NB4 (cell line): Measurements from ENCODE around the gene RAPGEF5.

Experiments
- DNase-seq: peaks from one replicate; pipeline ENCODE4 v3.0.0; 2010; ENCODE audit warnings: low read depth
- H3K4me3 ChIP-seq: one replicate; pipeline ENCODE4 v1.5.1; 2011; ENCODE audit warnings: mild to moderate bottlenecking, low read depth, low read length, moderate library complexity
- MYC ChIP-seq: IDR thresholded peaks from 2 replicates; pipeline ENCODE4 v1.6.1; 2011; ENCODE audit warnings: low read depth, low read length
- POLR2A ChIP-seq: IDR thresholded peaks from 2 replicates; pipeline ENCODE4 v1.6.1; 2011; ENCODE audit warnings: mild to moderate bottlenecking; ENCODE audit not compliant: insufficient read length; ENCODE audit errors: extremely low read depth
- TF ChIP-seq, protein P1 (sequence below): IDR thresholded peaks from 2 replicates; pipeline ENCODE4 v1.6.1; 2011; ENCODE audit warnings: low read depth, low read length
- TF ChIP-seq, protein P2 (sequence below): IDR thresholded peaks from one replicate; pipeline ENCODE4 v1.5.1; 2012; ENCODE audit warnings: low read depth, low read length

The RAPGEF5 gene

DNA sequence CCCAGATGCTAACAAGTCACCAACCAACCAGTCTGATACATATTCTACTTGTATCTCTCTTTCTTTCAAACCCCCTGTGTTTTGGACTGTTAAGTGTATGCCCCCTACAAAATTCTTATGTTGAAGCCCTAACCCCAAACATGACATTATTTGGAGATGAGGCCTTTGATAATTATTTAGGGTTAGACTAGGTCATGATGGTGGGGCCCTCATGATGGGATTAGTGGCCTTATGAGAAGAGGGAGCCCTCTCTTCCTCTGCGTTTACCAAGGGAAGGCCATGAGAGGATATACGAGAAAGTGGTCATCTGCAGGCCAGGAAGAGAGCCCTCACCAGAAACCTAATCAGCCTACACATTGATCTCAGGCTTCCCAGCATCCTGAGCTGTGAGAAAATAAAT is 2.5 kb downstream of the RAPGEF5 start:
- no peak overlapping the region for H3K4me3 ChIP-seq
- no peak for DNase-seq
- no peak for TF ChIP-seq POLR2A
- TF ChIP-seq, protein P1, sequence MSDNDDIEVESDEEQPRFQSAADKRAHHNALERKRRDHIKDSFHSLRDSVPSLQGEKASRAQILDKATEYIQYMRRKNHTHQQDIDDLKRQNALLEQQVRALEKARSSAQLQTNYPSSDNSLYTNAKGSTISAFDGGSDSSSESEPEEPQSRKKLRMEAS, result no peak
- TF ChIP-seq MYC, result no peak
- TF ChIP-seq, protein P2, sequence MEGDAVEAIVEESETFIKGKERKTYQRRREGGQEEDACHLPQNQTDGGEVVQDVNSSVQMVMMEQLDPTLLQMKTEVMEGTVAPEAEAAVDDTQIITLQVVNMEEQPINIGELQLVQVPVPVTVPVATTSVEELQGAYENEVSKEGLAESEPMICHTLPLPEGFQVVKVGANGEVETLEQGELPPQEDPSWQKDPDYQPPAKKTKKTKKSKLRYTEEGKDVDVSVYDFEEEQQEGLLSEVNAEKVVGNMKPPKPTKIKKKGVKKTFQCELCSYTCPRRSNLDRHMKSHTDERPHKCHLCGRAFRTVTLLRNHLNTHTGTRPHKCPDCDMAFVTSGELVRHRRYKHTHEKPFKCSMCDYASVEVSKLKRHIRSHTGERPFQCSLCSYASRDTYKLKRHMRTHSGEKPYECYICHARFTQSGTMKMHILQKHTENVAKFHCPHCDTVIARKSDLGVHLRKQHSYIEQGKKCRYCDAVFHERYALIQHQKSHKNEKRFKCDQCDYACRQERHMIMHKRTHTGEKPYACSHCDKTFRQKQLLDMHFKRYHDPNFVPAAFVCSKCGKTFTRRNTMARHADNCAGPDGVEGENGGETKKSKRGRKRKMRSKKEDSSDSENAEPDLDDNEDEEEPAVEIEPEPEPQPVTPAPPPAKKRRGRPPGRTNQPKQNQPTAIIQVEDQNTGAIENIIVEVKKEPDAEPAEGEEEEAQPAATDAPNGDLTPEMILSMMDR, result no peak

DNA sequence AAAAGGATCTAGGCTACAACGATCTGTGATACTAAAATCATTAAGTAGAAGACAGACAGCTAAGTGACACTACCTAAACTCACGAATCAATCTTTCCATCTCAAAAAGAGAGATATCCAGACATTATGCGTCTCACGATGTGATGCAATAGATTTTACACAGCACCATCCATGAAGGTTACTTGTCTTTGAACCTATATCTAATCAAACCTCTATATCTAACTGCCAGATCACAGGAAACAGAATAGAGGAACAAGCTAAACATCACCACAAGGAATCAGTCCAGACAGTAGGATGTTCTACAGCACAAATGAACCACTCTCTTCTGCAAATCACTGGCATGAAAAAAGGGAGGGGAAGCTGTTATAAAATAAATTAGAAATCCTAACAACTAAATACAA is 4.1 kb downstream of the RAPGEF5 start:
- H3K4me3 ChIP-seq, result no peak overlapping the region
- TF ChIP-seq POLR2A (no peak), MYC (no peak)
- TF ChIP-seq, protein P2, result no peak
- TF ChIP-seq, protein P1, result no peak
- DNase-seq, result no peak

DNA sequence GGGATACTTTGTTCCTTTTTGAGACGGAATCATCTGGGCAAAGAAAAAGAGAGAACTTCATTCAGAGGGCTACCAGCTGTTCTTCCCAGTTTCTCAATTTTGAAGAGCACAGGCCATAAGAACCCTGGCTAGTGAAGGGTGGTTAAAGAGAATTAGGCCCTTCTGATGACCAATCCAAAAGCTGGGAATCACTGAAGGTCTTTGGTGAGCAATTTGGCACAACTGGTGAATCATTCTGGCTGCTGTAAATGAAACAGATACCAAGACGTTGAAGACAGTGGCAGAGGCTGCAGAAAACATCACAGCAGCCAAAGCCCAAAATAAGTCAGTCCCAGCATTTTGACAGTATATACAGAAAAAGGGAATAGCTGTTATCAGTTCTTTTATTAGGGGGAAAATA is 5.1 kb downstream of the RAPGEF5 start:
- H3K4me3 ChIP-seq, result no peak overlapping the region
- no peak for DNase-seq
- TF ChIP-seq, protein P1, result no peak
- TF ChIP-seq MYC (no peak), POLR2A (no peak)
- TF ChIP-seq, protein P2, result no peak

DNA sequence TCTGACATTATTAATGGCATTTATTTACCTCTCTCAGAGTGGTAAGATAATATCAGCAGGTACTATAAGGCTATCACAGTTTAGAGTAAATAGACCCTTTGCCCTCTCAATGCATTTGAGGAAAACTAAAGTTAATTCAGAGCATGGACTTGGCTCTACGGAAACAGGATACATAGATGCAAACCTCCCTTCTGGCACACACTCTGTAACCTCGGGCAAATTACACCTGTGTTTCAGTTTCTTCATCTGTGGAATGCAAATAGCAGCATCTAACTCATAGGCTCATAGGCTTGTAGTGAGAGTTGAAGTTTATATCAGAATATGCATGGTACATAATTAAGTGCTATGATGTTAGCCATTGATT is 5.6 kb downstream of the RAPGEF5 start:
- H3K4me3 ChIP-seq, result no peak overlapping the region
- TF ChIP-seq, protein P1, result no peak
- DNase-seq, result no peak

DNA sequence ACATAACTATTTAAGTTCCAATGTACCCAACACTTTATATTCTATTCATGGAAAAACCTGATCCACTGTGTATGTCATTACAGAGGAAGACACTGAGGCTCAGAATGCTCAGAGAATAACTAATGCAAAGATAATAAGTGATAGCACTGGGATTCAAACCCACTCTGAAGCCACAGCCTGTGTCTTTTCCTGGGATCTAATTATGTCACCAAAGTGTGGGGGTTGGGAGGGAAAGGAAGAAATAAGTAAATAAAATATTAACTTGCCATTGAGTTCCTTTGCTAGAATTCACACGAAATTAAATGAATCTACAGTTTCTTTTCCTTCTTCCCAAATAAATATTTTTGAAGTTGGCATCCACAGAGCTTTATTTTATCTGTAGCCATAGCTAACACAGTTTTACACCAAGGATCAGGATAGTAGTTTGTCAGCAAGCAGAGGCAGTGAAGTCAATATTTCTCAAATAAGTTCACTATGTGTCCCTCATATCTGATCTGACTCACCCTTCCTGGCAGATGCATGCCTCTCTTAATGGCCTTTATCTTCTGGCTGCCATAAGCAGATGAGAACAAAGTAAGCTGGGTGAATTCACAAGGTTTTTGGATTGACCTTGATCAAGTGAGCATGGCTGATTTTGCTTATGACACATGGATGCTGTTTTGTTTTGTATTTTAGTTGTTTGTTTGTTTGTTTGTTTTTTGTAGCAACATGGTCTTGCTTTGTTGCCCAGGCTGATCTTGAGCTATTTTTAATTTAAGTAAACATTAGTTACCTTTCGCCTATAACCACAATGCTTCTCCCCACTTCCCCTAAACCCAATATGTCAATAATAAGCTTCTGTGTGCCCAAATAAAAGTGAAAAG is 6.3 kb downstream of the RAPGEF5 start:
- H3K4me3 ChIP-seq, result no peak overlapping the region
- TF ChIP-seq POLR2A, result no peak
- DNase-seq, result no peak

DNA sequence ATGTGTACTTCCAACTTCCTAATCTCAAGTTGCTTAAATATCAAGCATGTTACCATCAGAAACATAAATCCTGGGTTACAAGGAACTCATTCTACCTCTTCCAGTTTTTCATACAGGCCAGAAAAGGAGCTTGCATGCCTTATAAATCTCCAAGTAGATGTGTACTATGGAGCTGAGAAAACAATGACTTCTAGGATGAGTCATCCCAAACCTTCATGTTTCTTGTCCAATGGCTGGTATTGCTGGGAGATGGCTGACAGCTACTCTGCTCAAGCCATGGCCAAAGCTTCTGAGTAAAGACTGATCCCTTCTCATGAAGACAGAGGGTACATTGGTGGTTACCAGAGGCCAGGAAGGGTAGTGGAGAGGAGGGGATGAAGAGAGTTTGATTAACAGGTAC is 8.6 kb downstream of the RAPGEF5 start:
- no peak overlapping the region for H3K4me3 ChIP-seq
- TF ChIP-seq, protein P1, result no peak
- TF ChIP-seq MYC, result no peak
- no peak for DNase-seq

DNA sequence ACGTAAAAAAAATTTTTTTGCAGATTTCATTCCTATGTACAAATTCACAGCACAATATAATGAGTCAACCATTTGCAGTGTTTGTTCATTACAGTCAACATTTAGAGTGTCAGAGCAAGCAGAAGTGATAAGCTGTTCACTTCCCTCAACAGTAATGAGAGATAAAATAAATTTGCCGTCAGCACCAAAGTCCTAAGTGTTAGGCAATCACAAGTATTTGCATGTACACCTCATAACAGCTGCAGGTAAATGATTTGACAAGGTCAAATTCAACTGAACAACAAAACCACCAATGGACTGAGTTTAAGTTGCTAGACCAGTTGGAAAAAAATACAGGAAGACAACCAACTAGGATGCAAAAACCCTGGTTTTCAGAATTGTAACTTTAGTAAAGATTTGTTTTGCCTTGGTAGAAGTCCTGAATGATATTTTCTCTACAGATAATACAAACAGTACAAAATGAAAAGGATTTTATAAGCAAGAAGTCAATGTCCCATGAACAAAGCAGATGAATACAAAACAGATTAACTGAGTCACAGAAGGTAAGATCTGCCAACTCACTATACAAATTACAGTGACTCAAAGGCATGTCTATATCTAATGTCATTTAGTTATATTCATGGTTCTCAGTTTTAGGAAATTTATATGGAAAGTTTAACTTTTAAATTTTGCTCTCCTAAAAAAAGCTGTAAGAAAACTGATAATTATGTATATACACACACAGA is 10.4 kb downstream of the RAPGEF5 start:
- no peak for DNase-seq
- TF ChIP-seq, protein P2, result no peak
- TF ChIP-seq POLR2A (no peak), MYC (no peak)
- TF ChIP-seq, protein P1, result no peak
- no peak overlapping the region for H3K4me3 ChIP-seq
